SKM-1 (cell line): ENCODE data around the gene FOXK2.

Experiments
- DNase-seq: peaks from one replicate; lab custom pipeline; 2025; ENCODE audit not compliant: unreplicated experiment; lab: John Stamatoyannopoulos, UW

Gene FOXK2

GRCh38 chr17:82518826-82519810 lies at the start of gene FOXK2:
Gene FOXK2, plus strand, starts transcription at chr17:82519732. Its CDS starts 157 bp downstream, at chr17:82519889.
- DNase-seq: peak; percentile 66

GRCh38 chr17:82470065-82470464 lies 49.5 kb upstream of the FOXK2 start:
- no peak for DNase-seq

DNA sequence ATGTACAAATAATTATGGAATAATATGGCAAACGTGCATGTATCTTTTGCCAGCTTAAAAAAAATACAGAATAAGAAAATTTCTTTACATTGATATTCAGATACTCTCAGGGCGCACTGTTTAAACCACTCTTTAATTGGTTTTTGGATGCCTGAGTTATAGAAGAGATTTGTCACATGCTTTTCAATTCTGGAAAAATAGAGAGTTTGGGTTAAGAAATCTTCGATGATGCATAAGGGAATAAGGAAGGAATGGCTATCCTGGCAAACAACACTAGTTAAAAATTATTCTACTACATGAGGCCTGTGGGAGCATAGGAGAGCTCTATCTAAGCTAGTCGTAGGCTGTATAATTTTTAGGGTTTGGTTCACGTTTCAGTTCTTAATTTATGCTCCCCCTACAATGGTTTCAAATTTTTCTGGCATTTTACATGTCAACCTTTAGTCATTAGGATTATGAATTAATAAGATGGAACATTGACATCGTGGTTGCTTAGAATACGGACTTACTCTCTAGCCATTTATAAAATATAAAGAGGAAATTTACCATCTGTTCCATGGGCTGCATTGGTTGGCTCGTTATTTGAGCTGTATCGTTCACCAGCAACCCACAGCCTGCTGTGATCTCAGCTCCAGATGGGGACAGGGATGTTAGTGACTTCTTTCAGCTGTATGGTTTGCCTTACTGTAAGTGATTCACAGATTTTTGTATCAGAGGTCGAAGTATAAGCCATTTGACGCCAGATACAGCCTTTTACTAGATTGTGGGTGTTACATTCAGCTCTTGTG lies 45.1 kb upstream of the FOXK2 start:
- no peak for DNase-seq

DNA sequence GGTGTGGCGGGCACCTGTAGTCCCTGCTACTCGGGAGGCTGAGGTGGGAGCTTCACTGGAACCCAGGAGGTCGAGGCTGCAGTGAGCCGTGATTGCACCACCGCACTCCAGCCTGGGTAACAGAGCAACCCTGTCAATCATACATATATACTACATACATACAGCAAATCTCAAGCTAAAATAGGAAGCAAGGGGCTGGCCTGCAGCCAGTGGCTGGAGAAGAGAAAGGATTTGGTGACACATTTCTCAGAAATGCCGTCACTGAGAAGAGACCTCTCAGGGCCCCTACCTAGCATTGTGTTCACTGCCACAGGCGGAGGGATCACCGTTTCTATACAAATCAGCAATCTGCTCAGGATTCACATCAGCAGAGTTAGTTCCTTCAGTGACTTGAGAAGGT lies 44.1 kb upstream of the FOXK2 start:
- DNase-seq: no peak

GRCh38 chr17:82477934-82478333 lies 41.6 kb upstream of the FOXK2 start:
- DNase-seq: no peak

DNA sequence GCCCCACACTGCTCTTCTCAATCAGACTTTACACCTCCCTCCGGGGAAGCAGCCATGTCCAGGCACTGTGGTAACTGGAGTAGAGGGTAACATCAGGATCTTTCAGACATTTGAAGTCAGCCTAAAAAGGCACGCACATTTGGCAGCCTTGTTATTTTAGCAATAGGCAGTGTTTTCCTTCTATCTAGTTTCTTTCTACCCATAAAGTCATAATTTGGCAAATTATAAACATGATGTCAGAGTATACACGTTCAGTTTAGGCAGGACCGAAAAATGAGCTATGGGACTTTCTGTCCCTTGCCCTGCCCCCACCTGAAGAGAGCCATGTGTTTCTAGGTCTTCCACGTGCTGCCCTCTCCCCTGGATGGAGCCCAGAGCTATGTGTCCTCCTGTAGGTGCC lies 39.9 kb upstream of the FOXK2 start:
- DNase-seq: no peak

DNA sequence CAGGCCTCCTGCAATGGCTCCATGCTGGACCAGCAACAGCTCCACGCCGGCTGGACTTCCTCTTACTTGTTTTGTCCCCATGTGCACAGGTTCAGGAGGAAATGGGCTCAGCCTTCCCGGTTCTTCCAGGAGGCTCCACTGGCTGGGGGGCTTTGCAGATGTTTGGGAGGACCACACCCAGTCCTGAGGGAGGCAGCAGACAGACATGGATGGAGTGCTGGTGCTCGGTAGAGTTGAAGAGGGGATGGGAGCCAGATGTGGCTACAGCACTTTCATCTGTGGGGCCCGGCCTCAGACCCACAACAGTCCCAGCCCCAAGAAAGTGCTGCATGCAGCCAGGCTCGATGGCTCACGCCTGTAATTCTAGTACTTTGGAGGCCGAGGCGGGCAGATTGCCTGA lies 39.2 kb upstream of the FOXK2 start:
- DNase-seq: no peak

GRCh38 chr17:82483204-82483660 lies 36.3 kb upstream of the FOXK2 start:
- DNase-seq: no peak

DNA sequence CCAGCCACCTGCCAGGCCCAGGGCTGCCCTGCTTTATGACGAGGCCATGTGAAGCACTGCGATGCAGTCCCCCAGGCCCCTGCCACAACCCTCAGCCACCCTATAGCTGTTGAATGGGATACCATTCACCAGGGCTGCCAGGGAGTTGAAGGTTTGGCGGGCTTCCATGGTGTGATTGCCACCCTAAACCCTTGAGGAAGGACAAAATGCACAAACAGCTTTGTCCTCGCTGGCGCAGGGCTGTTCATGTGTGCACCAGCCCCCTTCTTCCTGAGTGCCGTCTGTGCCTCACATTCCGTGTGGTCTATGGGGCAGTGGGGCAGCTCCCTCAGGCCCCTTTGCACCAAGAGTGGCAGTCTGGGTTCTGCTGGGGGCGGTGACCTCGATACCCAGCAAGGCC lies 35.7 kb upstream of the FOXK2 start:
- no peak for DNase-seq

DNA sequence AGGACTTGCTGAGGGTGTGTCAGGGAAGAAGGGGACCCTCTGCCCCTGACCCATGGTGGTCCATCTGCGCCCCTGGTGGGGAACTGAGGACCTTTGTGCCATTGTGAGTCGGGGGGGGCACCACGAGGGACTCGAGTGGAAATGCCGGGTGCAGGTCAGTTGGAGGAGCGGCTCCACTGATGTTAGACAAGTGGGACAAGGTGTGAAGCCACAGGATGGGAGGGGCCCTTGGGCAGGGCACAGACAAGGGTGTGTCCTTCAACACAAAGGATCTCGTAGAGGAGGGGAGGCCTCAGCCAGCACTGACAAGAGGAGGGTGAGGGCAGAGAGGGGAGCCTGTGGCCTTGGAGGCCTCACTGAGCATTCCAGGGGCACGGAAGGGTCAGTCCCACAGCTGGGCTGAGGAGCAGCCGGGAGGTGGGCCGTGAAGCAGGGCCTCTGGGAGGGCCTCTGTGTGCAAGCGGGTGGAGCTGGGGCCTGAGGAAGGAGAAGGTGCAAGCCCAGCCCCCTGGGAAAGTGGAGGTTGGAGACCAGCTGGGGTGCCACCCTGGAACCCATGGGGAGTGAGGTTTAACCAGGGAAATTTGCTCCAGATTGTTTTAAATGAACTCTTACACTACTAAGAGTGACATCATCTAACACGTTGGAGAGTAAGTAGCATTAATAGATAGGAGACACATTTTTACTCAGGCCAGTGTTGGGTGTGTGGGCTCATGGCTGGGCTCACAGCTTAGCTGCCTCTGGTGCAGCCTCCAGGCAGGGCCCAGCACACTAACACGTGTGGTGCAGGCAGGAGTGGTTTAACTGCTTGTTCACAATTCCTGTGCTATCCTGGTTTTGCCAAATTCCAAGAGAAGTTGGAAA lies 33.1 kb upstream of the FOXK2 start:
- no peak for DNase-seq

- no peak for DNase-seq
These were observed 31.6 kb upstream of the FOXK2 start for GRCh38 chr17:82487910-82488309.

DNA sequence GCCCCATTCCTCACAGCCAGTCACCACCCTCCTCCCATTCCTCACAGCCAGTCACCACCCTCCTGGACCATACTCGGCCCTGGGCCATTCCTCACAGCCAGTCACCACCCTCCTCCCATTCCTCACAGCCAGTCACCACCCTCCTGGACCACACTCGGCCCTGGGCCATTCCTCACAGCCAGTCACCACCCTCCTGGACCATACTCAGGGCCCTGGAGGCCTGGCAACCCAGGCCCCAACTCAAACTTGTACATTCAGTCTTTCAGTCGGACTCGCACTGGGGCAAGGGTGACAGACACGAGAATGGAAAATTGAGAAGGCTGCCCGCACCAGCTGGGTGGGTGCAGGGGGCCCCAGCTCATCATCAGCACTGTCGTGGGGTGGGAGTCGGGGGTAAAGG lies 30.4 kb upstream of the FOXK2 start:
- no peak for DNase-seq

GRCh38 chr17:82489851-82490511 lies 29.6 kb upstream of the FOXK2 start:
- DNase-seq: no peak

GRCh38 chr17:82490512-82491195 lies 28.9 kb upstream of the FOXK2 start:
- no peak for DNase-seq

- no peak for DNase-seq
These were observed 28.4 kb upstream of the FOXK2 start for GRCh38 chr17:82491196-82491530.

GRCh38 chr17:82491533-82491932 lies 28.0 kb upstream of the FOXK2 start:
- DNase-seq: no peak

- DNase-seq: no peak
These were observed 26.8 kb upstream of the FOXK2 start for GRCh38 chr17:82492643-82493225.

GRCh38 chr17:82493226-82493781 lies 26.2 kb upstream of the FOXK2 start:
- DNase-seq: no peak
